ENCODE measurements around the gene TTC6. TPM values are rescaled to one million over a fixed set of nuclear protein-coding genes. Genes with fewer than 3 reads are reported as not detected.

Gene TTC6
- total and polyA plus RNA-seq, 2 donors, result under 0.01 to 0.16 TPM

DNA sequence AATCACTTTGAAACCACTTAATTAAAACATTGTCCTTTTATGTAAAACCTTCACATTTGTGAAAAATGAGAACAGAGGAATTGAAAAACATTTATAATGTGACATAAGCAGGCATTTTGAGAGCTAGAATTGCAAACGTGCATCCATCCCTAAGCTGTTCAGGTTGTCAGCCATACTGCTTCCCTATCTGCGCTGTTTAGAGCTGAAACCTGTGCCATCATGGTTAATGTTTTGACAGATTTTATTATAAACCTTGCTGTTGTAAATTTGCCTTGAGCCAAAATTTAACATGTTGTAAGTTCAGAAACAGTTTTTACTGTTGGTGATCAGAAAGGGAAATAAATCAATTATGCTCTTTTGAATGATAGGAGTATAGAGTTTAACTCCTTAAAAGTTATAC lies 32.2 kb upstream of the TTC6 start:
- Histone ChIP-seq H3K27me3 (ENCODE audit: control insufficient read depth in 2 of 2, insufficient read depth in 1 of 2, low read length in 1 of 2) (no peaks in the 10 kb centered on the region), H3K9me3 (ENCODE audit: control insufficient read depth in 2 of 2, insufficient read depth in 1 of 2, low read length in 1 of 2) (no peaks in the 10 kb centered on the region), H3K36me3 (ENCODE audit: control insufficient read depth in 2 of 2, insufficient read depth in 2 of 2, low read length in 1 of 2) (no peaks in the 10 kb centered on the region), H3K27ac (ENCODE audit: low read depth in 1 of 2, low read length in 1 of 2) (no peak overlapping the region), H3K4me3 (ENCODE audit: low read length in 2 of 2) (no peak overlapping the region), H3K4me1 (ENCODE audit: control insufficient read depth in 2 of 2, insufficient read depth in 2 of 2, low read length in 2 of 2) (no peaks in the 10 kb centered on the region)
- DNase-seq (ENCODE audit: low read depth in 6 of 9, low spot score in 9 of 9), result no peak
- WGBS, result 90% methylated on average over 2 of the region's 2 CpGs

GRCh38 chr14:37565550-37565949 lies 29.9 kb upstream of the TTC6 start:
- no peaks in the 10 kb centered on the region for H3K4me1 ChIP-seq (ENCODE audit: control insufficient read depth in 2 of 2, insufficient read depth in 2 of 2, low read length in 2 of 2)
- no peaks in the 10 kb centered on the region for H3K36me3 ChIP-seq (ENCODE audit: control insufficient read depth in 2 of 2, insufficient read depth in 2 of 2, low read length in 1 of 2)
- 91% methylated on average over 1 of the region's 1 CpG for WGBS
- H3K9me3 ChIP-seq (ENCODE audit: control insufficient read depth in 2 of 2, insufficient read depth in 1 of 2, low read length in 1 of 2), result no peaks in the 10 kb centered on the region
- H3K4me3 ChIP-seq (ENCODE audit: low read length in 2 of 2), result no peak overlapping the region
- no peak for DNase-seq (ENCODE audit: low read depth in 6 of 9, low spot score in 9 of 9)
- no peak overlapping the region for H3K27ac ChIP-seq (ENCODE audit: low read depth in 1 of 2, low read length in 1 of 2)
- H3K27me3 ChIP-seq (ENCODE audit: control insufficient read depth in 2 of 2, insufficient read depth in 1 of 2, low read length in 1 of 2), result no peaks in the 10 kb centered on the region

- no peak overlapping the region for H3K27ac ChIP-seq (ENCODE audit: low read depth in 1 of 2, low read length in 1 of 2)
- no peaks in the 10 kb centered on the region for H3K4me1 ChIP-seq (ENCODE audit: control insufficient read depth in 2 of 2, insufficient read depth in 2 of 2, low read length in 2 of 2)
- WGBS, result 73% methylated on average over 3 of the region's 3 CpGs
- no peaks in the 10 kb centered on the region for H3K36me3 ChIP-seq (ENCODE audit: control insufficient read depth in 2 of 2, insufficient read depth in 2 of 2, low read length in 1 of 2)
- DNase-seq (ENCODE audit: low read depth in 6 of 9, low spot score in 9 of 9), result no peak
- H3K9me3 ChIP-seq (ENCODE audit: control insufficient read depth in 2 of 2, insufficient read depth in 1 of 2, low read length in 1 of 2), result no peaks in the 10 kb centered on the region
- no peaks in the 10 kb centered on the region for H3K27me3 ChIP-seq (ENCODE audit: control insufficient read depth in 2 of 2, insufficient read depth in 1 of 2, low read length in 1 of 2)
- no peak overlapping the region for H3K4me3 ChIP-seq (ENCODE audit: low read length in 2 of 2)
Measured at GRCh38 chr14:37566811-37567371, 28.5 kb upstream of the TTC6 start.

DNA sequence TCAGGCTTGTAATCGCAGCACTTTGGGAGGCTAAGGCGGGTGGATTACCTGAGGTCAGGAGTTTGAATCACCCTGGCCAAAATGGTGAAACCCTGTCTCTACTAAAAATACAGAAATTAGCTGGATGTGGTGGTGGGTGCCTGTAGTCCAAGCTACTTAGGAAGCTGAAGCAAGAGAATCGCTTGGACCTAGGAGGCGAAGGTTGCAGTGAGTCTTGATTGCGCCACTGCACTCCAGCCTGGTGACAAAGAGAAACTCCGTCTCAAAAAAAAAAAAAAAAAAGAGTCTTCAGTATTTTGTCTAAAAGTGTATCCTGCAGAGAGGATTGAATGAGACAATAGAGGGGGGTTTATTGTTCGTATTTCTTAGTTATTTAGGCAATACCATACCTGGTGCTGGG lies 25.7 kb upstream of the TTC6 start:
- Histone ChIP-seq H3K4me1 (ENCODE audit: control insufficient read depth in 2 of 2, insufficient read depth in 2 of 2, low read length in 2 of 2) (no peaks in the 10 kb centered on the region), H3K27me3 (ENCODE audit: control insufficient read depth in 2 of 2, insufficient read depth in 1 of 2, low read length in 1 of 2) (no peaks in the 10 kb centered on the region), H3K27ac (ENCODE audit: low read depth in 1 of 2, low read length in 1 of 2) (no peak overlapping the region), H3K4me3 (ENCODE audit: low read length in 2 of 2) (no peak overlapping the region), H3K9me3 (ENCODE audit: control insufficient read depth in 2 of 2, insufficient read depth in 1 of 2, low read length in 1 of 2) (no peaks in the 10 kb centered on the region), H3K36me3 (ENCODE audit: control insufficient read depth in 2 of 2, insufficient read depth in 2 of 2, low read length in 1 of 2) (no peaks in the 10 kb centered on the region)
- WGBS, result 81% methylated on average over 7 of the region's 7 CpGs
- DNase-seq (ENCODE audit: low read depth in 6 of 9, low spot score in 9 of 9), result no peak

- no peak for DNase-seq (ENCODE audit: low read depth in 6 of 9, low spot score in 9 of 9)
- WGBS, result 91% methylated on average over 4 of the region's 4 CpGs
- H3K27me3 ChIP-seq (ENCODE audit: control insufficient read depth in 2 of 2, insufficient read depth in 1 of 2, low read length in 1 of 2), result peaks cover 0 to 2% of the 10 kb centered on the region in 2 donors
- no peak overlapping the region for H3K4me3 ChIP-seq (ENCODE audit: low read length in 2 of 2)
- H3K27ac ChIP-seq (ENCODE audit: low read depth in 1 of 2, low read length in 1 of 2), result no peak overlapping the region
- no peaks in the 10 kb centered on the region for H3K9me3 ChIP-seq (ENCODE audit: control insufficient read depth in 2 of 2, insufficient read depth in 1 of 2, low read length in 1 of 2)
- H3K36me3 ChIP-seq (ENCODE audit: control insufficient read depth in 2 of 2, insufficient read depth in 2 of 2, low read length in 1 of 2), result no peaks in the 10 kb centered on the region
- no peaks in the 10 kb centered on the region for H3K4me1 ChIP-seq (ENCODE audit: control insufficient read depth in 2 of 2, insufficient read depth in 2 of 2, low read length in 2 of 2)
Measured at GRCh38 chr14:37571391-37571790, 24.0 kb upstream of the TTC6 start.

DNA sequence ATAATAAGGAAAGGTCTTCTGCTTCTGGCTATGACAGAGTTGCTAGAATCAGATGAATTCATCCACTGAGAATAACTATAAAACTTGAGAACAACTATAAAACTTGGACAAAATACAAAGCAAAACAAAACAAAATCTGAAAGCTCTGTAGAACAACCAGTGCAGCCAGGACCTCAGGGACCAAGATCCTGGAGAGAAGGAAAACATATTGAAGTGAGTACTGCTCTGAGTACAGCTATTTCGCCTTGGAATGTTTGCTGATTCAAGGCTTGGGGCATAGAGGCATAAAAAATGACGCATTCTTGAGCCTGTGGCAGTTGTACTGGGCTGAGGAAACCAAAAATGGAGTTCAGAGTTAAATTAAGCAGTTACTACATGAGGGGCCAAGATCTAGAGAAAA lies 22.1 kb upstream of the TTC6 start:
- Histone ChIP-seq H3K4me1 (ENCODE audit: control insufficient read depth in 2 of 2, insufficient read depth in 2 of 2, low read length in 2 of 2) (no peaks in the 10 kb centered on the region), H3K4me3 (ENCODE audit: low read length in 2 of 2) (no peak overlapping the region), H3K27ac (ENCODE audit: low read depth in 1 of 2, low read length in 1 of 2) (no peak overlapping the region), H3K36me3 (ENCODE audit: control insufficient read depth in 2 of 2, insufficient read depth in 2 of 2, low read length in 1 of 2) (no peaks in the 10 kb centered on the region), H3K27me3 (ENCODE audit: control insufficient read depth in 2 of 2, insufficient read depth in 1 of 2, low read length in 1 of 2) (peaks cover 0 to 2% of the 10 kb centered on the region in 2 donors), H3K9me3 (ENCODE audit: control insufficient read depth in 2 of 2, insufficient read depth in 1 of 2, low read length in 1 of 2) (no peaks in the 10 kb centered on the region)
- no peak for DNase-seq (ENCODE audit: low read depth in 6 of 9, low spot score in 9 of 9)
- WGBS, result 85% methylated on average over 2 of the region's 2 CpGs

DNA sequence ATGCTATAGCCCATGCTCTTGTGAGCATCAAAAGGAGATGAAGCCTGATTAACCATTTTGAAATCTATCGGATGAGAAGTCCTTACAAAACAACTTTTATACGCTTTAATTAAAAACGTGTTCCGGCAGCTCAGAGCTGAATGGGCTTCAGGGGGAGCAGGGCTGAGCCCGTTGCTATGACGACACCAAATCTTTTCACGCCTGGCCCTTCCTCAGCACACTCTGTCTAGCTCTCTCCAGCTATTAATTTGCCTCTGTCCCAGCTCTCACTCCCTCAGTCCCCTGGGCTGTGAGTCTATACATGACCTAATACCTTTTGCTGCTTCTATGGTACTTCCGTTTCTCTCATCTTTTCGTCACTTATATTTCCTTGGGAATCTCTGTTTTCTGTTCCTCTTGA lies 16.2 kb upstream of the TTC6 start:
- H3K27me3 ChIP-seq (ENCODE audit: control insufficient read depth in 2 of 2, insufficient read depth in 1 of 2, low read length in 1 of 2), result peaks cover 14 to 28% of the 10 kb centered on the region in 2 donors
- peaks cover 0 to 2% of the 10 kb centered on the region in 2 donors for H3K9me3 ChIP-seq (ENCODE audit: control insufficient read depth in 2 of 2, insufficient read depth in 1 of 2, low read length in 1 of 2)
- DNase-seq (ENCODE audit: low read depth in 6 of 9, low spot score in 9 of 9), result no peak
- H3K36me3 ChIP-seq (ENCODE audit: control insufficient read depth in 2 of 2, insufficient read depth in 2 of 2, low read length in 1 of 2), result no peaks in the 10 kb centered on the region
- no peak overlapping the region for H3K4me3 ChIP-seq (ENCODE audit: low read length in 2 of 2)
- no peaks in the 10 kb centered on the region for H3K4me1 ChIP-seq (ENCODE audit: control insufficient read depth in 2 of 2, insufficient read depth in 2 of 2, low read length in 2 of 2)
- H3K27ac ChIP-seq (ENCODE audit: low read depth in 1 of 2, low read length in 1 of 2), result no peak overlapping the region
- WGBS, result 51% methylated on average over 9 of the region's 9 CpGs

DNA sequence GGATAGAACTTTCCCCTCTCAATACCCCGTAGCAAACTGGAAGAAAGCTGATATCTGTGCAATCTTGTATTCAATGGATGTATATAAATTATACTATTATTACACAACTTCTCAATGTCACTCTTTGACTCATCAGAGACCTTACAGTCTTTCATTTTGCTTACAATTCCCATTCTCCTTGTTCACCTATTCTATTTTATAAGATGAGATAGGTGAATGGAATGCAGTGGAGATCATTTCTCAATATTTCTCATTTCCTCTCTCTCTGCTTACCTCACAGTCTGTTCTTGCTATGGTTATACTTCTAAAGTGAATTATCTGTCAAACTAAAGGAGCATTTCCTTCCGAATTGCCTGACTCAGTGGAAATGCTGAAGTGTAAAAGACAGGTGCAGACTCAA lies 15.3 kb upstream of the TTC6 start:
- Histone ChIP-seq H3K9me3 (ENCODE audit: control insufficient read depth in 2 of 2, insufficient read depth in 1 of 2, low read length in 1 of 2) (peaks cover 0 to 2% of the 10 kb centered on the region in 2 donors), H3K27me3 (ENCODE audit: control insufficient read depth in 2 of 2, insufficient read depth in 1 of 2, low read length in 1 of 2) (peaks cover 23 to 36% of the 10 kb centered on the region in 2 donors), H3K36me3 (ENCODE audit: control insufficient read depth in 2 of 2, insufficient read depth in 2 of 2, low read length in 1 of 2) (no peaks in the 10 kb centered on the region), H3K4me3 (ENCODE audit: low read length in 2 of 2) (no peak overlapping the region), H3K4me1 (ENCODE audit: control insufficient read depth in 2 of 2, insufficient read depth in 2 of 2, low read length in 2 of 2) (no peaks in the 10 kb centered on the region), H3K27ac (ENCODE audit: low read depth in 1 of 2, low read length in 1 of 2) (no peak overlapping the region)
- DNase-seq (ENCODE audit: low read depth in 6 of 9, low spot score in 9 of 9), result no peak
- WGBS, result 88% methylated on average over 2 of the region's 2 CpGs

GRCh38 chr14:37583358-37584210 lies 11.8 kb upstream of the TTC6 start:
- no peak overlapping the region for H3K27ac ChIP-seq (ENCODE audit: low read depth in 1 of 2, low read length in 1 of 2)
- WGBS, result 6% methylated on average over 67 of the region's 67 CpGs
- H3K27me3 ChIP-seq (ENCODE audit: control insufficient read depth in 2 of 2, insufficient read depth in 1 of 2, low read length in 1 of 2), result peaks cover 48 to 69% of the 10 kb centered on the region in 2 donors

More at GRCh38 chr14:37583358-37584210, 11.8 kb upstream of the TTC6 start:
- Histone ChIP-seq H3K4me3 (ENCODE audit: low read length in 2 of 2) (no peak overlapping the region), H3K9me3 (ENCODE audit: control insufficient read depth in 2 of 2, insufficient read depth in 1 of 2, low read length in 1 of 2) (peaks cover 0 to 2% of the 10 kb centered on the region in 2 donors), H3K36me3 (ENCODE audit: control insufficient read depth in 2 of 2, insufficient read depth in 2 of 2, low read length in 1 of 2) (no peaks in the 10 kb centered on the region), H3K4me1 (ENCODE audit: control insufficient read depth in 2 of 2, insufficient read depth in 2 of 2, low read length in 2 of 2) (no peaks in the 10 kb centered on the region)
- DNase-seq (ENCODE audit: low read depth in 6 of 9, low spot score in 9 of 9), result no peak
